ENCODE results near the gene LAD1. TPM values are rescaled to one million over a fixed set of nuclear protein-coding genes. Genes with fewer than 3 reads are reported as not detected.

LAD1 gene
- total RNA-seq, 1 donor from 2014 or later = 2.2 TPM

DNA sequence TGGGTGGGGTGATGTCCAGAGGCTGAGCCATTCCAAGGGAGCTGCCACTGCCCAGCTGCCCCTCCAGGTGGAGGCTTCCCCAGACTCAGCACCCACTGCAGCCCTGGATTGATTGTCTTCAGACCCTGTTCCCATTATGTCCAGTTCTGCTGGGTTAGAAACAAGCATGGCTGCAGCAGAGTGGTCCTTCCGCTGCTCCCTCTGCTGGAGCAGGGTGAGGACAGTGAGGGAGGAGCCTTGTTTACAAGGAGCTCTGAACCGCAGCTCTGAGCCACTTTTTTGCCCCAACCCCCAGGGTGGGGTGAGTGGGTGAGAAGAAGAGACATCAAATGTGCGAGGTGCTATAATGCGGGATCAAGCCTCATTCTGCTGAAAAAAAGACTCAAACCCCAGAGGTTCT, 24.0 kb downstream of the LAD1 start:
- intact Hi-C loops (cut with micrococcal nuclease) = no loop called here

DNA sequence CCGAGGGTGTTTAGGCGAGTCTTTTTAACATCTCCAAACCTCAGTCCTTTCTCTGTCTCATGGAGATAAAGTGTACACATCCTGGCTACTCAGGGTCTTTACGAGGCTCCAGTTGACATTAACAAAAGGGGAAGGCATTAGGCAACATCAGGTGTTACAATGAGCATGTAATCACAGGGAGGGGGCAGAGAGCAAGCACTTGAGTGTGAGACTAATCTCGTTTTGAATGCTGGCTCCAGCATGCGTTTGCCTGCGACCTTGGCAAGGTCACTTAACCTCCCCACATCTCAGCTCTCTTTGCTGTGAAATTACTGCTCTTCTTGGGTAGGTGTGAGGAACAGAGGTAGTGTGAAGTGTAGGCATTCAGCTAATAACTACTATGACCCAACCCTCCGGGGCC, 24.8 kb downstream of the LAD1 start:
- ATAC-seq (peak; percentile 3), DNase-seq (no peak)
- intact Hi-C loops (cut with micrococcal nuclease) = no loop called here

More for the DNA sequence above, 24.0 kb downstream of the LAD1 start:
- no peak for ATAC-seq
- DNase-seq = no peak

DNA sequence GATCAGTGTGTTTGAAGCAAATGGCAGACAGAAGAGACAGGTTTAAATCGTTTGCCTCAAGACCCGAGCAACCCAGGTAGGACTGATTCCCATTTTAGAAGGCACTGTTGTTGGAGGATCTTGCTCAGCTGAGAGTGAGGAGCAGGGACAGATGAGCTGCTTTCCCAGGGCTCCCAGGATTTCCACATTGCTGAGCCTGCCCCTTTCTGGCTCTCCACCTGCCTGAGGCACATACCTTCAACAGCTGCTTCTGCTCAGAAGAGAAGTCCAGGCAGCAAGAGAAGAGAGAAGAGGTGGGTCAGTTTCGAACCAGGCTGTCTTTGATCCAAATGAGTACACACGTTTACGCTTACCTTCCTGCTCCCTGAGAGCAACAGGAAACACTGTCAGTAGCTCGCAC, 27.3 kb downstream of the LAD1 start:
- ATAC-seq = no peak
- no peak for DNase-seq
- intact Hi-C loops (cut with micrococcal nuclease) = no loop called here

DNA sequence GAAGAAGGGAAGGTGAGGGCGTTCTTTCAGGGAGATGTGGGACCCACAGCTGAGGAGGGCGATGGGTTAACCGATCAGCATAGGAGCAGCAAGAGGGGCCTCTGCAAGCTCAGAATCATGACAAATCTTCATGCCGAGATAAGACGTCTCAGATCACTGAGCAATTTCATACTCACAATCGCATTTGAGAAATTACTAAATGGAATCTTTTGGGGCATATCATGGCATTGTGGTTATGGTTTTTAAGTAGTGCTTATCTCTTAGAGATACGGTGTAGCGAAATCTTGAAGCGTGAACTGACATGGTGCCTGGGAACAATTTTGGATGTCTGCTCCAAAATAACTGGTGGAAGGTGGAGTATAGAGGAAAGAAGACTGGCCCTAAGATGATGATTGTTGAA, 27.8 kb downstream of the LAD1 start:
- ATAC-seq (no peak), DNase-seq (no peak)
- intact Hi-C loops (cut with micrococcal nuclease) = no loop called here

- intact Hi-C loops (cut with micrococcal nuclease) = no loop called here
- no peak for DNase-seq
- ATAC-seq = no peak
These were observed 28.6 kb downstream of the LAD1 start for GRCh38 chr1:201370500-201370899.

GRCh38 chr1:201369209-201369608, 29.9 kb downstream of the LAD1 start:
- peak; percentile 25 for ATAC-seq
- peak; percentile 52 for DNase-seq
- intact Hi-C loops (cut with micrococcal nuclease) = no loop called here

- DNase-seq = peak; percentile 27
- intact Hi-C loops (cut with micrococcal nuclease) = no loop called here
- ATAC-seq = peak; percentile 1
These were observed 32.4 kb downstream of the LAD1 start for GRCh38 chr1:201366696-201367095.

DNA sequence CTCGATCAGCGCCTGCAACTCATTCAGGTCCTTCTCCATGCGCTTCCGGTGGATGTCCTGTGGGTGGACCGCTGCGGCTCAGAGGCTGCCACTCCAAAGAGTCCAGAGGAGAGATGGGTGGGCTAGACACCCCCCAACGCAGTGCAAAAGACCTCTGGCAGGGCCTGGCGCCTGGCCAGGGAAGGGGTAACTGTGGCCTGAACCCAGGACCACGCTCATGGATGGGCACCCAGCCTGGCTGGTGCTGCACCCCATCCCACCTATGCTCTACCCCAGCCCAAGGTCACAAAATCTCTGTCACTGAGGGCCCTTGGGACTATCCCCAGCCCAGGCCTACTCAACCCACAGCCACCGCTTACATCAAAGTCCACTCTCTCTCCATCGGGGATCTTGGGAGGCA, 33.9 kb downstream of the LAD1 start:
- intact Hi-C loops (cut with micrococcal nuclease) = no loop called here
- ATAC-seq (peak; percentile 3), DNase-seq (peak; percentile 46)

GRCh38 chr1:201364808-201365105, 34.4 kb downstream of the LAD1 start:
- intact Hi-C loops (cut with micrococcal nuclease) = no loop called here
- peak; percentile 14 for DNase-seq
- no peak for ATAC-seq

DNA sequence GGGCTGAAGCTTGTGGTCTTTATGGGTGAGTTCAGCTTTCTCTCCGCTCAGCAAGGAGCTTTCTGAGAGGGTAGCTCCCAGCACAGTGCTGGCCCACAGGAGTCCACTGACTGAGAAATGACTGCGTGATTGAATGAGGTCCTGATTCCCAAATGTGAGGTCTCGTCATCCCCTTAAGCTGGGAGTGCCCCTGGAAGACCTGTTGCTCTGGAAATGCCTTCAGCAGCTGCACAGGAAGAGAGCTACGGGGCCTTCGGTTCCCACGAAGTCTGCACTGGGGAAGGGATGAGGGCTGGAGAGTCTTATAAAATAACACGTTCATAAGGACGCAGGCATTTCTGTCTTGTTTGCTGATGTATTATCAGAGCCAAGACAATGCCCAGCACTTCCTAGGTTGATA, 35.7 kb downstream of the LAD1 start:
- intact Hi-C loops (cut with micrococcal nuclease) = no loop called here
- ATAC-seq (no peak), DNase-seq (peak; percentile 9)

- peak; percentile 26 for DNase-seq
- ATAC-seq = no peak
- intact Hi-C loops (cut with micrococcal nuclease) = no loop called here
These were observed 36.2 kb downstream of the LAD1 start for GRCh38 chr1:201362906-201363305.

DNA sequence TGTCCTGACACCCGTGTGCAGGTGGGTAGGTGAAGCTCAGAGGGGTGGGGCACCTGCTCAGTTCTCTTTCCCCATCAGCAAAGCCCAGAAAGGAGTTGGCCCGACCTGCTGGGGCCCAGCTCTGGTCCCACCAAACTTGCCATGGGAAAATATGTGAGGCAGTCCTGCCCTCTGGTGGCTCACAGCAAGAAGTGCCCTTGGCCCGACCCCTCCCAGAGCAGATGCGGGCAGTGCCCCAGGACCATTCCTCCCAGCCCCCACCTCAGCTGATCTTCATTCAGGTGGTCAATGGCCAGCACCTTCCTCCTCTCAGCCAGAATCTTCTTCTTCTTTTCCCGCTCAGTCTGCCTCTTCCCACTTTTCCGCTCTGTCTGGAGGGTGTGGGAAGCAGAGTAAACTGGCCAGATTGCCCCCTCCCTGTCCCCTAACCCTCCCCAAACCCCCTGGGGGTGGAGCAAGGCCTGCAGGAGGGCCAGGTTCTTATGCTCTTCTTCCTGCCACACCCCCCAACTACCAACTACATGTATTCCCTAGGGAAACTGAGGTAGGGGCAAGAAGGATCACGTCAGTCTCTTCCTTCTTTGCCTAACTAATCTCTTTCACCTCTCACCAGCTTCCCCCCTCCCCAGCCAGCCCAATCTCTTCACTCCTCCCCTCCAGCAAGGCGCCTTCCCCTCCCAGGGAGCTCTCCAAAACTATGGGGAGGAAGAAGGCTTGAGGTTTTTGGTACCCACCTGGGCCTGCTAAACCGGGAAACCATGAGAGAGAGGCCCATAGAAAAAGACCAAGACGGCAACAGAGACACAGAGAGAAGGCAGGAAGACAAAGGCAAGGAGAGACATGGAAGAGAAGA, 37.2 kb downstream of the LAD1 start:
- ATAC-seq = peak; percentile 1

DNA sequence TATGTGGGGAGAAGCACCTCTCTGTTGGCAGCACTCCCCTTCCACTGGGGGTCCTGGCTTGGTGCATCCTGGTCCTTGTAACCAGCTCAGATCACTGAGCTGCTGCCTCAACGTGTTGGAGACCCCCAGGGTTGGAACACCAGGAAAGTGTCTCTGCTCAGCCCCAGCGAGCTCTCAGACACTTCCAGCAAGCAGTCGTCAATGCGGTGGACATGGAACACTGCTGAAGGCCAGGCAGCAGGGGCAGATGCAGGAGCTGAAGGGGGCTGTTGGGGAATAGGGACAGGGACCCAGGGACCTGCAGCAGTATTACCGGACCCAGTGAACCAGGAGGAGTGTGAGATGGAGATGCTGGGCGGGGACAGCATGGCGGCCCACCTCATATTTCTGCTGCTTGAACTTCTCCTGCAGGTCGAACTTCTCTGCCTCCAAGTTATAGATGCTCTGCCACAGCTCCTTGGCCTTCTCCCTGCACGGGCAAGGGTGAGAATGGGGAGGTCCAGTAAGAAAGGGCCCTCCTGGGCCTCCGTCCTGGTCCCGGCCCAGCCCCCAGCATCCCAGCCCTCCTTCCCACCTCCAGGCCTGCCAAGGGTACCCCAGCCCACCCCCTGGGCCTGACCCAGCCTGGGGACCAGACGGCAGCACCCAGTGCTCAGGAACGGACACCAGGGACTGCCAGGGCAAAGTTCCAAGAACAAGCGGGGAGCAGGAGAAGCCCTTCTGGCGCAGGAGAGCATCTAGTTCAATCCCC, 38.0 kb downstream of the LAD1 start:
- intact Hi-C loops (cut with micrococcal nuclease) = no loop called here
- ATAC-seq (no peak), DNase-seq (peak; percentile 37)

More for the DNA sequence above, 37.2 kb downstream of the LAD1 start:
- DNase-seq = peak; percentile 59
- intact Hi-C loops (cut with micrococcal nuclease) = no loop called here

DNA sequence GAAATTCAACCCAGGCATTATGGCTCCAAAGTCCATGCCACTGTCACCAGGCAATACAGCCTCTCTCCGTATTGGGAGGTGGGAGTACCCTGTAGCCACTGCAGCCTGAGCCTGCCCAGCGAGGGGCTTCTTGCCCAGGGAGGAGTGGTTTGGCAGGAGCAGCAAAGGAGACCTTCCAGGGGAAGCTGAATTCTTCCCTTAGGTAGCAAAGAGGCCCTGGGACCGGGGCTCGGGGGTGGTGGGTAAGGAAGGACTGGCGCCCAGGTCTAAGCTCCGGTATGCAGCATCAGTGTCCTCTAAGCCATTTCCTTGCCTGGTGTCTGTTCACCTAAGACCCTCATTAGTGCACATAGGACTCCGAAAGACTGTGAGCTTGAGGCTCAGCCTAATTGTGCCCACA, 38.6 kb downstream of the LAD1 start:
- ATAC-seq = no peak
- intact Hi-C loops (cut with micrococcal nuclease) = no loop called here
- DNase-seq = no peak

- DNase-seq (no peak), ATAC-seq (no peak)
- intact Hi-C loops (cut with micrococcal nuclease) = no loop called here
These were observed 39.3 kb downstream of the LAD1 start for GRCh38 chr1:201359873-201360210.

- intact Hi-C loops (cut with micrococcal nuclease) = no loop called here
- ATAC-seq = no peak
- DNase-seq = no peak
These were observed 39.9 kb downstream of the LAD1 start for GRCh38 chr1:201359031-201359872.

GRCh38 chr1:201358596-201358995, 40.5 kb downstream of the LAD1 start:
- ATAC-seq (no peak), DNase-seq (no peak)
- intact Hi-C loops (cut with micrococcal nuclease) = no loop called here

DNA sequence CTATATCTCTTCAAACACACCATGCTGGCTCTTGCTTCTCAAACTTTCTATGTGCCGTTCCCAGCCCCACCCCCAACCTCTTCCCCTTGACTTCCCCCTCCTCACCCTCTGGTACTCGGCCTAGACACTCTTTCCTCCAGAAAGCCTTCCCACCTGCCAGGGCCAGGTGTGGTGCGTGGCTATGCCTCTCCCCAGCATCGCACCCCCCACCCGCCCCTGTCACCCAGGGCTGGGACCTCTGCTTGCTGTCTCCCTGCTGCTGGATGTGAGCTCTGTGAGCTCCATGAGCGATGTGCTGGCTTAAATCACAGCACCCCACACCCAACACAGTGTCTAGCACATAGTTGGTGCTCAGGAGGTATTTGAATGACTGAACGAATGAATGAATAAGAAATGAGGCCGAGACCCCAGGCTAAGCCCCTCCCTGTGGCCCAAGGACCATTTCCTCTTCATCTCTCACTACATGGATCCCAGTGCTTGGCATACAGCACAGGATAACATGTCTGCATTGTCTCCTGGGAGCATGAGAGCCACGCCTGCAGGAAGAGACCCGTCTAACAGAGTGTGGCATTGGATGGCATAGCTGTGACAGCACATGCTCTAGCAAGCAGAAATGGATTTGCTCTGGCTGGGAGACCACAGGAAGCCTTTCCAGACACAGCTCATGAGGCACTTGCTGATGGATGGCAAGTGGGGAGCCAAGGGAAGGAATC, 41.3 kb downstream of the LAD1 start:
- intact Hi-C loops (cut with micrococcal nuclease) = no loop called here
- ATAC-seq = peak; percentile 36

DNA sequence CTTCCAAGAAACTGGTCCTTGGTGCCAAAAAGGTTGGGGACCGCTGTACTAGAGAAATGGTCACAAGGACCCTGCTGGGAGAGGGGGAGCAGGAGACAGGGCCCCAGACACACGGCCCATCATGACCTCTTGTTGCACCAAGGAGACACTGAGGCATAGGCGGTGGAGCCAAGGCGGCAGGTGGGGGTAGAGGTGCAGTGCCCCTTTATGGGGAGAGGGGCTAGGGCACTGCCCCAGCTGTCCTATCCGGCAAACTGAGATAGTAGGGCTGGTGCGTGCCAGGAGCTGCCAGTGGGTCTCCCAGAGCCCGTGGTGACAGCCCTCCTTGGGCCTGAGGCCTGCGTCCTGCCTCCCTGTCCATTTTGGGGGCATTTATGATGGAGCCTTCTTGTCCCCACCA, 41.9 kb downstream of the LAD1 start:
- ATAC-seq (peak; percentile 45), DNase-seq (peak; percentile 76)
- intact Hi-C loops (cut with micrococcal nuclease) = no loop called here

More for the DNA sequence above, 41.3 kb downstream of the LAD1 start:
- peak; percentile 73 for DNase-seq
